Muscle of leg (tissue), 11 donors: ENCODE measurements around the gene EEA1. TPM values are rescaled to one million over a fixed set of nuclear protein-coding genes. Genes with fewer than 3 reads are reported as not detected.
A peak's percentile ranks its signal among the peaks of the same experiment; 100 is the strongest.

Source experiments
- DNase-seq: peaks from one replicate; pipeline ENCODE4 v3.0.0; 2013
- H3K27ac ChIP-seq: one replicate; pipeline ENCODE4 v1.5.1; 2013; ENCODE audit warnings: mild to moderate bottlenecking, low read length, control low read depth
- H3K27me3 ChIP-seq: one replicate; pipeline ENCODE4 v1.6.1; 2013; ENCODE audit warnings: low read length; ENCODE audit not compliant: control insufficient read depth, insufficient read depth
- H3K36me3 ChIP-seq: one replicate; pipeline ENCODE4 v1.6.1; 2013; ENCODE audit warnings: low read length; ENCODE audit not compliant: control insufficient read depth, insufficient read depth
- H3K4me1 ChIP-seq: one replicate; pipeline ENCODE4 v1.6.1; 2013; ENCODE audit warnings: low read length; ENCODE audit not compliant: control insufficient read depth, insufficient read depth
- H3K4me3 ChIP-seq: one replicate; pipeline ENCODE4 v1.5.1; 2013; ENCODE audit warnings: low read length, control low read depth
- H3K9me3 ChIP-seq: replicated peaks from 2 replicates; pipeline ENCODE4 v1.6.1; 2013; ENCODE audit warnings: low read depth, low read length; ENCODE audit not compliant: control insufficient read depth
- WGBS: methylation state at CpG from one replicate; pipeline ENCODE4 v1.1.5; 2013; ENCODE audit warnings: missing lambda C conversion rate; ENCODE audit not compliant: insufficient coverage; 5-methylcytosine and 5-hydroxymethylcytosine counted together
- polyA plus RNA-seq, 8 donors: library from polyadenylated mRNA; unstranded; fragments of 120-200 nt; gene quantifications; one replicate each; pipeline versions ENCODE4 v1.2.1 to v1.2.3, GENCODE V29; 2013; ENCODE audit warnings: inconsistent platforms in 1 of 8, low replicate concordance in 1 of 8; ENCODE audit not compliant: insufficient read length in 8 of 8, insufficient read depth in 1 of 8
- total RNA-seq: library from RNA; stranded (reverse); fragments of 120-200 nt; gene quantifications from one replicate; pipeline ENCODE4 v1.2.4, GENCODE V29; 2013

EEA1 gene
- total and polyA plus RNA-seq, 9 donors = 11.6 to 24.7 (median 20.7) TPM

DNA sequence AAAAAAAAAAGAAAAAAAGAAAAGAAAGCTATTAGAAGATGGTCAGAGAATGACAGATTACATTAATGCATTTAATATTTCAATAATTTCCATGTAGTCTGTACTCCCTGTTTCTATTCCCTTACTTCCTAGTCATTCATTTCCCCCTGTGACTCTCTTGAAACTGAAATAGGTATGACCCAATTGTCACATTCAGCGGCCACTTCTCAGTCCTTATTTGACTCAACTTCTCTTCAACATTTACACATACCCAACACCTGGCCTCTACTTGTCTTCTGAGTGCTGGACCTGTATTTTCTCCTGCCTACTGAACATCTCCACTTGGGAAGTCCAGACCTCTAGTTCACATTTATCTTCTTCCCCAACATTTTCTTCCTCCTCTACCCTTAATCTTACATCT, 7.2 kb downstream of the EEA1 start:
- no peaks in the 10 kb centered on the region for H3K27me3 ChIP-seq
- WGBS = 91% methylated on average over 1 of the region's 1 CpG
- H3K36me3 ChIP-seq = no peaks in the 10 kb centered on the region
- H3K4me3 ChIP-seq = no peak overlapping the region
- H3K27ac ChIP-seq = no peak overlapping the region
- peaks cover 4% of the 10 kb centered on the region for H3K4me1 ChIP-seq
- H3K9me3 ChIP-seq = no peaks in the 10 kb centered on the region
- DNase-seq = no peak

- peaks cover 2% of the 10 kb centered on the region for H3K9me3 ChIP-seq
- no peak for DNase-seq
- no peak overlapping the region for H3K27ac ChIP-seq
- no CpG with 5 or more reads among the region's 2 CpGs for WGBS
- H3K4me3 ChIP-seq = no peak overlapping the region
- no peaks in the 10 kb centered on the region for H3K27me3 ChIP-seq
- no peaks in the 10 kb centered on the region for H3K4me1 ChIP-seq
- no peaks in the 10 kb centered on the region for H3K36me3 ChIP-seq
Measured at GRCh38 chr12:92915365-92915764, 13.7 kb downstream of the EEA1 start.

GRCh38 chr12:92914170-92914569, 14.9 kb downstream of the EEA1 start:
- Histone ChIP-seq H3K36me3 (no peaks in the 10 kb centered on the region), H3K4me3 (no peak overlapping the region), H3K27ac (no peak overlapping the region), H3K4me1 (no peaks in the 10 kb centered on the region), H3K27me3 (no peaks in the 10 kb centered on the region), H3K9me3 (peaks cover 8% of the 10 kb centered on the region)
- WGBS = no CpG with 5 or more reads among the region's 4 CpGs
- DNase-seq = no peak

DNA sequence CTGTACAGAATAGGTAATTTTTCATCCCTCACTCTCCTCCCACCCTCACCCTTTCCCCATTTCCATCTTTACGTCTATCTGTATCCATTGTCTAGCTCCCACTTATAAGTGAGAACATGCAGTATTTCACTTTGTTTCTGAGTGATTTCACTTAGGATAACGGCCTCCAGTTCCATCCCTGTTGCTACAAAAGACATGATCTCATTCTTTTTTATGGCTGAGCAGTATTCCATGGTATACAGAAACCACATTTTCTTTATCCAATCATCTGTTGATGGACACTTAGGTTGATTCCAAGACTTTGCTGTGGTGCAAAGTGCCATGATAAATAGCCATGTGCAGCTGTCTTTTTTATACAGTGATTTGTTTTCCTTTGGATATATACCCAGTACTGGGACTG, 16.4 kb downstream of the EEA1 start:
- no peak for DNase-seq
- Histone ChIP-seq H3K4me3 (no peak overlapping the region), H3K27ac (no peak overlapping the region), H3K4me1 (no peaks in the 10 kb centered on the region), H3K36me3 (no peaks in the 10 kb centered on the region), H3K9me3 (peaks cover 14% of the 10 kb centered on the region), H3K27me3 (no peaks in the 10 kb centered on the region)
- 100% methylated on average over 1 of the region's 2 CpGs for WGBS

GRCh38 chr12:92912052-92912451, 17.0 kb downstream of the EEA1 start:
- no peaks in the 10 kb centered on the region for H3K4me1 ChIP-seq
- no peaks in the 10 kb centered on the region for H3K27me3 ChIP-seq
- H3K27ac ChIP-seq = no peak overlapping the region
- peaks cover 14% of the 10 kb centered on the region for H3K9me3 ChIP-seq
- 100% methylated on average over 1 of the region's 3 CpGs for WGBS
- no peak for DNase-seq
- no peak overlapping the region for H3K4me3 ChIP-seq
- H3K36me3 ChIP-seq = no peaks in the 10 kb centered on the region

DNA sequence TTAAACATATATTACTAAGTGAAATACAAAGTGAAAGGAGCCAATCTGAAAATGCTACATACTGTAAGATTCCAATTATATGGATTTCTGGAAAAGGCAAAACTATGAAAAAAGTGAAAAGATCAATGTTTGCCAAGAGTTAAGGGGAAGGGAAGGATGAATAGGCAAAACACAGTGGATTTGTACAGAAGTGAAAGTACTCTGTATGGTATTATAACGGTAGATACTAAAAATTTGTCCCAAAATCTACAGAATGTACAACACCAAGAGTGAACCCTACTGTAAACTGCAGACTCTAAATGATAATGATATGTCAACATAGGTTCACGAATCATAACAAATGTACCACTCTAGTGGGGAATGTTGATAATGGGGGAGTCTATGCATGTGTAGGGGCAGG, 17.8 kb downstream of the EEA1 start:
- Histone ChIP-seq H3K27ac (no peak overlapping the region), H3K4me3 (no peak overlapping the region), H3K9me3 (peaks cover 14% of the 10 kb centered on the region), H3K4me1 (no peaks in the 10 kb centered on the region), H3K27me3 (no peaks in the 10 kb centered on the region), H3K36me3 (no peaks in the 10 kb centered on the region)
- WGBS = no CpG with 5 or more reads among the region's 2 CpGs
- no peak for DNase-seq

GRCh38 chr12:92908108-92908507, 21.0 kb downstream of the EEA1 start:
- H3K4me3 ChIP-seq = no peak overlapping the region
- H3K36me3 ChIP-seq = no peaks in the 10 kb centered on the region
- H3K9me3 ChIP-seq = peaks cover 14% of the 10 kb centered on the region
- H3K4me1 ChIP-seq = no peaks in the 10 kb centered on the region
- no peak for DNase-seq
- H3K27me3 ChIP-seq = no peaks in the 10 kb centered on the region
- no CpG with 5 or more reads among the region's 3 CpGs for WGBS
- H3K27ac ChIP-seq = no peak overlapping the region

- no peak for DNase-seq
- Histone ChIP-seq H3K9me3 (peaks cover 12% of the 10 kb centered on the region), H3K36me3 (no peaks in the 10 kb centered on the region), H3K27me3 (no peaks in the 10 kb centered on the region), H3K4me1 (no peaks in the 10 kb centered on the region), H3K27ac (no peak overlapping the region), H3K4me3 (no peak overlapping the region)
- whole genome bisulfite sequencing = 86% methylated on average over 2 of the region's 7 CpGs
Measured at GRCh38 chr12:92905811-92906554, 23.1 kb downstream of the EEA1 start.

DNA sequence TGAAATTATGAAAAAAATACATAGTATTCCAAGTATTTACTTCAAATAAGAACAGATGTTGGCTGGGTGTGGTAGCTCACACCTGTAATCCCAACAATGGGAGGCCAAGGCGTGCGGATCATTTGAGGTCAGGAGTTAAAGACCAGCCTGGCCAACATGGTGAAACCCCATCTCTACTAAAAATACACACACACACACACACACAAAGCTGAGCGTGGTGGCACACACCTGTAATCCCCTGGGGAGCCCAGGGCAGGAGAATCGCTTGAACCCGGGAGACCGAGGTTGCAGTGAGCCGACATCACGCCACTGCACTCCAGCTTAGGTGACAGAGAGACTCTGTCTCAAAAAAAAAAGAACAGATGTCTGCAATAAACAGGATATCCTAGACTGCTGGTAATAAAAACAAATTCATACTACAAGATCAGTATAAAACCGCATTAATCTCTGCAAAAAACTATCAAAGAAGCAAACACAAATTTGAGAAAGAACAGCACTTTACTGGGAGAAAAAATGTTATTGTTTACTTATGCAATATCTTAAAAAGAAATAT, 23.8 kb downstream of the EEA1 start:
- no peaks in the 10 kb centered on the region for H3K27me3 ChIP-seq
- peaks cover 12% of the 10 kb centered on the region for H3K9me3 ChIP-seq
- H3K4me3 ChIP-seq = no peak overlapping the region
- WGBS = 80% methylated on average over 2 of the region's 9 CpGs
- no peaks in the 10 kb centered on the region for H3K4me1 ChIP-seq
- H3K27ac ChIP-seq = no peak overlapping the region
- no peaks in the 10 kb centered on the region for H3K36me3 ChIP-seq
- DNase-seq = no peak

DNA sequence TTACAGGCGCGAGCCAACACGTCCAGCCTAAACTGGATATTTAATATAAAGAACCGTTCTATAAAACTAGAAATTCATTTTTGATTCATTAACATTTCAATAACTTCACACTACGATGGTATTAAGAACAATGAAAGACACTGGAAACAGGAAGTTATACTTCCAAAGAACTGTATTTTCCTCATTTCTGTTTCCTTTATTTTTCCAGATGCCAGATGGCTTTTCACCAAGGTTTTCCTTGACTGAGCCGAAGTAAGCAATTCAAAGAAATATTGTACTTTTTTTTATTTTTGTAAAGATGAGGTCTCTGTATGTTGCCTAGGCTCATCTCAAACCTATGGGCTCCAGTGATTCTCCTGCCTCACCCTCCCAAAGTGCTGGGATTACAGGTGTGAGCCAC, 28.2 kb downstream of the EEA1 start:
- peaks cover 6% of the 10 kb centered on the region for H3K4me1 ChIP-seq
- no peaks in the 10 kb centered on the region for H3K9me3 ChIP-seq
- peak; percentile 67 for DNase-seq
- no peaks in the 10 kb centered on the region for H3K36me3 ChIP-seq
- H3K27ac ChIP-seq = no peak overlapping the region
- H3K4me3 ChIP-seq = no peak overlapping the region
- H3K27me3 ChIP-seq = no peaks in the 10 kb centered on the region
- no CpG with 5 or more reads among the region's 6 CpGs for WGBS
